ENCODE data around the gene GRIN1.
"Not testable (repeated sequence)": the region's sequence is repeated elsewhere in the genome, so short reads cannot be mapped to it uniquely, and the experiment has no call there.

The GRIN1 gene

GRCh38 chr9:137129456-137130175, 9.3 kb upstream of the GRIN1 start:
- Histone ChIP-seq H3K27ac (no peak overlapping the region), H3K4me1 (ENCODE audit: low read depth, poor library complexity, severe bottlenecking) (peaks cover 12% of the 10 kb centered on the region)

DNA sequence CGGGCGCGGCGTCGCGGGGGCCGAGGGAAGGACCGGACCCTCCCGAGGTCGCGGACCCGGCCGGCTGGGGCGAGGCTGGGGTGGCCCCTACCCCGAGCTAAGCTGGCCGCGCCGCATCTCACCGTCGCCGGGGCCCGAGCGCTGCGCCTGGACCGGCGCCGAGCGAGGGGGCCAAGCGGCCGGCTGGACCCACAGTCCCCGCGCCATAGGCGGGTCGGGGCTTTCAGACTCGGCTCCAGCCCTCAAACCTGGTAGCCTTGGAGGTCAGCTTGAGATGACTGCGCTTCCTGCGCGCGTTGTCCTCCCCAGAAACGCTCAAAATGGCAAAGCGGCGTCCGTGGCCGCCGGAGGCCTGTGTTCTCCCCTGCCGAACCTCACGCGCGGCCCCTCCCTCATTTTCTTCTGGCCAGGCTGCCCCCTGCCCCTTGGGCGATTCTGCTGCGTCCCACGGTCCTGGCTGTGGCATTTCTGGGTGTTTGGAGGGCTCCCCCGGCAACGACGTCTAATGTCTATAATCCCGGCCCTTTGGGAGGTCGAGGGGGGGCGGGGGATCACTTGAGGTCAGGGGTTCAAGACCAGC, 8.7 kb upstream of the GRIN1 start:
- no peaks in the 10 kb centered on the region for H3K36me3 ChIP-seq (ENCODE audit: insufficient read depth)
- no peak overlapping the region for H3K27ac ChIP-seq
- H3K79me2 ChIP-seq (ENCODE audit: insufficient read depth, low read depth), result no peaks in the 10 kb centered on the region

More at GRCh38 chr9:137129456-137130175, 9.3 kb upstream of the GRIN1 start:
- no peak overlapping the region for H3K4me3 ChIP-seq (IDR thresholded peaks at IDR 0.05; ENCODE audit: insufficient read depth, low read depth, low read length)
- H3K4me2 ChIP-seq, result no peak overlapping the region
- no peak overlapping the region; the same call in 1 of the 2 replicates for H3K9ac ChIP-seq
- 0 out of 2 replicates have a peak overlapping the region, but pooled peaks have one; percentile 10 for H2AFZ ChIP-seq (ENCODE audit: low read depth)
- H4K20me1 ChIP-seq (ENCODE audit: insufficient read depth), result no peaks in the 10 kb centered on the region
- H3K79me2 ChIP-seq (ENCODE audit: insufficient read depth, low read depth), result no peaks in the 10 kb centered on the region
- TF ChIP-seq, protein P1, sequence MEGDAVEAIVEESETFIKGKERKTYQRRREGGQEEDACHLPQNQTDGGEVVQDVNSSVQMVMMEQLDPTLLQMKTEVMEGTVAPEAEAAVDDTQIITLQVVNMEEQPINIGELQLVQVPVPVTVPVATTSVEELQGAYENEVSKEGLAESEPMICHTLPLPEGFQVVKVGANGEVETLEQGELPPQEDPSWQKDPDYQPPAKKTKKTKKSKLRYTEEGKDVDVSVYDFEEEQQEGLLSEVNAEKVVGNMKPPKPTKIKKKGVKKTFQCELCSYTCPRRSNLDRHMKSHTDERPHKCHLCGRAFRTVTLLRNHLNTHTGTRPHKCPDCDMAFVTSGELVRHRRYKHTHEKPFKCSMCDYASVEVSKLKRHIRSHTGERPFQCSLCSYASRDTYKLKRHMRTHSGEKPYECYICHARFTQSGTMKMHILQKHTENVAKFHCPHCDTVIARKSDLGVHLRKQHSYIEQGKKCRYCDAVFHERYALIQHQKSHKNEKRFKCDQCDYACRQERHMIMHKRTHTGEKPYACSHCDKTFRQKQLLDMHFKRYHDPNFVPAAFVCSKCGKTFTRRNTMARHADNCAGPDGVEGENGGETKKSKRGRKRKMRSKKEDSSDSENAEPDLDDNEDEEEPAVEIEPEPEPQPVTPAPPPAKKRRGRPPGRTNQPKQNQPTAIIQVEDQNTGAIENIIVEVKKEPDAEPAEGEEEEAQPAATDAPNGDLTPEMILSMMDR (conservative IDR thresholded peaks at IDR 0.05; ENCODE audit: low read depth, low read length), result no peak
- H3K36me3 ChIP-seq (ENCODE audit: insufficient read depth), result no peaks in the 10 kb centered on the region
- peaks cover 92% of the 10 kb centered on the region for H3K27me3 ChIP-seq (ENCODE audit: insufficient read depth, low read depth)

GRCh38 chr9:137134191-137134590, 4.8 kb upstream of the GRIN1 start:
- TF ChIP-seq, protein P1 (conservative IDR thresholded peaks at IDR 0.05; ENCODE audit: low read depth, low read length), result no peak
- H3K27ac ChIP-seq, result no peak overlapping the region
- no peak overlapping the region for H3K9ac ChIP-seq
- no peaks in the 10 kb centered on the region for H3K4me1 ChIP-seq (ENCODE audit: low read depth, poor library complexity, severe bottlenecking)
- no peaks in the 10 kb centered on the region for H3K36me3 ChIP-seq (ENCODE audit: insufficient read depth)
- no peaks in the 10 kb centered on the region for H3K79me2 ChIP-seq (ENCODE audit: insufficient read depth, low read depth)
- no peaks in the 10 kb centered on the region for H4K20me1 ChIP-seq (ENCODE audit: insufficient read depth)
- no peak overlapping the region for H3K4me3 ChIP-seq (IDR thresholded peaks at IDR 0.05; ENCODE audit: insufficient read depth, low read depth, low read length)
- H3K27me3 ChIP-seq (ENCODE audit: insufficient read depth, low read depth), result peaks cover 86% of the 10 kb centered on the region
- no peak overlapping the region for H3K4me2 ChIP-seq
- no peak overlapping the region for H2AFZ ChIP-seq (ENCODE audit: low read depth)

More for the DNA sequence above, 8.7 kb upstream of the GRIN1 start:
- Histone ChIP-seq H3K9ac (no peak overlapping the region), H3K4me1 (ENCODE audit: low read depth, poor library complexity, severe bottlenecking) (peaks cover 12% of the 10 kb centered on the region), H3K4me2 (no peak overlapping the region), H4K20me1 (ENCODE audit: insufficient read depth) (no peaks in the 10 kb centered on the region), H3K27me3 (ENCODE audit: insufficient read depth, low read depth) (peaks cover 94% of the 10 kb centered on the region), H2AFZ (ENCODE audit: low read depth) (no peak overlapping the region), H3K4me3 (IDR thresholded peaks at IDR 0.05; ENCODE audit: insufficient read depth, low read depth, low read length) (no peak overlapping the region)
- TF ChIP-seq, protein P1 (conservative IDR thresholded peaks at IDR 0.05; ENCODE audit: low read depth, low read length), result no peak

- peaks cover 86% of the 10 kb centered on the region for H3K27me3 ChIP-seq (ENCODE audit: insufficient read depth, low read depth)
- not testable (repeated sequence) for H3K27ac ChIP-seq; H3K4me1 ChIP-seq (ENCODE audit: low read depth, poor library complexity, severe bottlenecking); H3K4me2 ChIP-seq; H3K79me2 ChIP-seq (ENCODE audit: insufficient read depth, low read depth); H2AFZ ChIP-seq (ENCODE audit: low read depth); H3K4me3 ChIP-seq (IDR thresholded peaks at IDR 0.05; ENCODE audit: insufficient read depth, low read depth, low read length); H3K9ac ChIP-seq; H4K20me1 ChIP-seq (ENCODE audit: insufficient read depth); H3K36me3 ChIP-seq (ENCODE audit: insufficient read depth)
These were observed 3.8 kb upstream of the GRIN1 start for GRCh38 chr9:137135154-137135553.
